Measurements from ENCODE around the gene RGS6. TPM values are rescaled to one million over a fixed set of nuclear protein-coding genes. Genes with fewer than 3 reads are reported as not detected.
A peak's percentile ranks its signal among the peaks of the same experiment; 100 is the strongest.

RGS6 gene
- total RNA-seq, 1 experiment from 2014 or later, result not detected

DNA sequence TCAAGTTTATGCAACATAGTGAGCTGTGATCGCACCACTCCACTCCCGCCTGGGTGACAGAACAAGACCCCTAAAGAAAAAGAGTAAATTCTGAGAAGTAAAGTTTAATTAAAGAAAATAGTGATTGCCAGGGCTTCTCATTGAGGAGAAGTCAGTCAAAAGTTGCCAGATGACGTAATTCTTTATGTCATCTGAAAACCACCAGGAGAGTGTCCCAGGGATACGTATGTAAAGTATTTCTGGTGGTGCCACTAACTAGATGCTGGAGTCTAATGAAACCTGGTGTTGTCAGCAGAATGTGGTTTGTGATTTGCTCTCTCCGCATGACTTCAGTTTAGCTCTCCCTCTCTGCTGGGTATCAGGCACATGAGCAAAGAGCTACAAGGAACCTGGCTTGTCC lies 569.2 kb downstream of the RGS6 start:
- DNase-seq (ENCODE audit: low spot score), result no peak

DNA sequence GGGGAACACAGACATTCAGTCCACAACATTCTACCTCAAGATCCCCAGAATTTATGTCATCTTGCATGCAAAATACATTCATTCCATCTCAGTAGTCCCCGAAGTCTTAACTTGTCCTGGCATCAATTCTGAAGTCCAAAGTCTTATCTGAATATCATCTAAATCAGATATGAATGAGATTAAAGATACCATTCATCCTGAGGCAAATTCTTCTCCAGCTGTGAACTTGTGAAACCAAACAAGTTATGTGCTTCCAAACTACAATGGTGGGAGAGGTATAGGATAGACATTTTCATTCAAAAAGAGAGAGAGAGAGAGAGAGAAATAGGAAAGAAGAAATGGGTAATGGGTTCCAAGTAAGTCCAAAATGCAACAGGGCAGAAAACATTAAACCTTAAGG lies 571.0 kb downstream of the RGS6 start:
- DNase-seq (ENCODE audit: low spot score), result no peak

DNA sequence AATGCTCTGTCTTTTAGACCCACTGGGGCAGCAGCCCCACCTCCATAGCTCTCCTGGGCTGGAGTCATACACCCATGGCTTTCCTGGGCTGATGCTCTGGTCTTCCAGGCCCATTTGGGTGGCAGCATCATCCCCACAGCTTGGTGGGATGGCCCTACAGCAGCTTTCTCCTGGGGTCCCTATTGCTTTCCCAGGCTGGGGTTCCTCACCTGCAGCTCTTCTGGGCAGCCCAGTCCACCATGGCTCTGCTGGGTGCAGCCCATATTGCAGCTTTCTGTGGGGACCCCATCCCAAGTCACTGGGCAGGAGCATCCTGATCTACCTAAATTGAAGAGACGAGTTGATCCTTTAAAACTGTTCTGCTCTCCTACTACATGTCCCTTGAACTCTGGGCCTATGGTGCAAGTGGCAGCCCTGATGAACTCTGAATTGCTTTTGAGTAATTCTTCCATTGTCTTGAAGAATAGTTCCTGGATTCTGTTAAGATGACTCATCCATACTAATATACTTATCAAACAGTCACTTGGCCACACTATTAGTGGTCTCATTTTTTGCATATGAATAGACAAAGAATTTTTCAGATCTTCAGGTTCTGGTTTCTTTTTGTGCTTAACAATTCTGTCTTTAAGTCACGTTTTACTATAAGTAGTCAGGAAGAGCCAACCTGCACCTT lies 571.6 kb downstream of the RGS6 start:
- no peak for DNase-seq (ENCODE audit: low spot score)

- no peak for DNase-seq (ENCODE audit: low spot score)
Measured at GRCh38 chr14:72510566-72510965, 578.3 kb downstream of the RGS6 start.

- DNase-seq (ENCODE audit: low spot score), result no peak
Measured at GRCh38 chr14:72512281-72512680, 580.1 kb downstream of the RGS6 start.

DNA sequence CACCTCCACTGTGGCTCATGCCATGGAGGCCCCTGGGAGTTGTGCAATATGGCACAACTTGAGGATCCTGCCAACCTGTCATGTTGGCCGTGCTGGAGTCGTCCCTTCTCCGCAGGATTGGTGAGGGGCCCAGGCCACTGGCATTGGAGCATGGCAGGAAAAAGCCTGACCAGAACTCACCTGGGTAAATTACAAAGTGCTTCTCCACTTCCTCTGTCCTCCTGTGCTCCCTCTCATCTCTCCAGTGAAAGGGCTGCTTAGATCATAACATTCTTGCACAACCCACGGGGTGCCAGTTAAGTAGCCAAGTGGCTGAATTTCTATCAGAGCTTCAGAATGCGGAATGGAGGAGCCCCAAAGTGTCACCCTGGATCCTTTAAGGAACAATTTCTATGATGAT lies 580.7 kb downstream of the RGS6 start:
- DNase-seq (ENCODE audit: low spot score), result no peak

DNA sequence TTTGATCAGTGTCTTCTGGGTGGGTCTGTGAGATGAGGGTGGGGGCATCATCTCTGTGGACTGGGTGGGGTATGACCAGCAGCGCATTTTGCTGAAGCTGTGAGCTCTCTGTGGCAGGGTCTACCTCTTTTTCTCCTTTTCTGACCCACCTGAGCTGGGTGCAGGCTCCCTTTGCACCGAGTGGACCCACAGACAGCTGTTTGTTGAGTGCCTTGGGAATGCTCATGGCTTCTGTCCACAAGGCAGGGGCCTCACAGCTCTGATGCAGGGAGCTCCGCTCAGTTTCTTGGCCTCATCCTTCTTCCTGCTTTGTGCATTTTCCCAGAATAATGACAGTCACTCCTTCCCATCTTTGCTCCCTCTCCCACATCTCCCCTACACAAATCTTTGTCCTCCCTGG lies 581.1 kb downstream of the RGS6 start:
- DNase-seq (ENCODE audit: low spot score), result no peak

GRCh38 chr14:72513965-72514659 lies 581.9 kb downstream of the RGS6 start:
- peak; percentile 52 for DNase-seq (ENCODE audit: low spot score)

GRCh38 chr14:72514660-72515025 lies 582.4 kb downstream of the RGS6 start:
- no peak for DNase-seq (ENCODE audit: low spot score)

DNA sequence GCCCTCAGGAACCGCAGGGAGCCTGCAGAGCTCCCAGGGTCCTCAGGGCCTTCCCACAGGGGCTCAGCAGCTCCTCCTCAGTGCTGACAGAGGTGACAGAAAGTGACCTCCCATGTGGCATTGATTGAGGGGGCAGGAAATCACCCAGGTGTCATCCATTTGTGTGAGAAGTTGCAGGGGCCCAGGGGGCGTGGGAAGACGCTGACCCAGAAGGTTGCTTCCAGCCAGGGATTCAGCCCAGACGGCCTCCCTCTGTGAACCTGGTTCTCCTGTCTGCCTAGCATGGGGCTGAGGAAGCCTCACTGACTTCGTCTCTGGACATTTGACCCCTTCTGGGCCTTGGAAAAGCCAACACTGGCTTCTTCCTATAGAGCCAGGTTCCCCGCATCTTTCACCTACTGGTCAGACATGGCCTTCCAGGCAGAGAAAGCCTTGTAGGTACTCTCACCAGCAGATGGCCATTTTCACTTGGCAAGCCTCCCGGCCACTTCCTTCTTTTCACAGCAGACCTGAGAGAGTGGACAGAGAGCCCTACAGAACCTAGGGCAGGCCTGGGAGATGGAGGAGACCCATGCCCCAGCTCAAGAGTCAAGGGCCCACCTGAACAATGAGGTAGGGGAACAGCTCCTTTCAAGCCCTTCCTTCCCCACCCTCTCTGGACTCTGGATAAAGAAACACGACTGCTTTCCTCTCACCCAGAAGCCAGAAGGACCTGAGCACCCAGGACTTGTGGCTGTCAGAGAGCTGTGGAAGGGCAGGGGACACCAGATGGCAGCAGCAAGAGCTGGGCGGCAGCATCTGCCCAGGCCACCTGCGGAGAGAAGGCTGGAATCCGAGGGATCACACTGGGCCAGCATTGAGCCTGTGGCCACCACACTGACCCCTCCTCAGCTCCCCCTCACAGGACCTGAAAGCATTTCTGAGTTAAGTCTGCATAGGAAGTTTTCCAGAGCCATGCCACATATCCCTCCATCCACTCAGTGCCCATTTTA lies 583.8 kb downstream of the RGS6 start:
- peak; percentile 46 for DNase-seq (ENCODE audit: low spot score)

GRCh38 chr14:72516936-72517700 lies 584.9 kb downstream of the RGS6 start:
- DNase-seq (ENCODE audit: low spot score), result peak; percentile 37

GRCh38 chr14:72517736-72518135 lies 585.5 kb downstream of the RGS6 start:
- DNase-seq (ENCODE audit: low spot score), result no peak

- no peak for DNase-seq (ENCODE audit: low spot score)
Measured at GRCh38 chr14:72518809-72519377, 586.7 kb downstream of the RGS6 start.

DNA sequence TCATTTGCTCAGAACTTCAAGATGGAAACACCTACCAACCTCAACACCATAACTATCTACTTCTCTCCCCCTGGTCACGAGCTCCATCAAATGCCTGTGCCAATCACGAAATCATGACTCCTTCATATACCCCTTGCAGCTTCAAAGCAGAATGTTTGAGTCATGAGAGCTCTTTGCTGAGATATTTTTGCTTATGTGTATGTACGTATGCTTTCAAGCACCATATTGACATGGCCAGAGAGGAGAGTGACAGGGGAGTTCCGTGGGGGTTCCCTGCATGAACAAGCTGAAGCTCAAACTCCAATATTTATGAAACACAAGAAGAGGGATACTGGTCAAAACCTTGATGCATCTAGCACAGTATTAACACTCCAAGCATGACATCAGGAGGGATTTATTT lies 587.3 kb downstream of the RGS6 start:
- DNase-seq (ENCODE audit: low spot score), result no peak

DNA sequence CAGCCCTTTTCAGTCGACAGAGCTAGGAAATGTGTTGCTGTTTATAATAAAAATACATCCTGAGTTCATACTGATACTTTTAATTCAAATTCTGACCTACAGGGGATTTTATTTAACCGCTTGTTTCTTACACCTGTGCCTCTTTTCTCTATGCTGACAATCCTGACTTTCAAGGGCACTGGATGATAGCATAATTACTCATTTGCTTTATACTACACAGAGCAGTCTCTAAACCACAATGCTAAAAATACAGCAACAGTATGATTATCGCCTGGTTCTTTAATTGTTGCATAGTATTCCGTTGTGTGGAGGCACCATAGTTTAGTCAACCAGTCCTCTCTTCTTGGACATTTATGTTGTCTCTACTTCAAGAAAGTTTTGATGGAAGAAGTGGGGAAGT lies 588.8 kb downstream of the RGS6 start:
- no peak for DNase-seq (ENCODE audit: low spot score)

- no peak for DNase-seq (ENCODE audit: low spot score)
Measured at GRCh38 chr14:72521968-72522741, 589.9 kb downstream of the RGS6 start.

DNA sequence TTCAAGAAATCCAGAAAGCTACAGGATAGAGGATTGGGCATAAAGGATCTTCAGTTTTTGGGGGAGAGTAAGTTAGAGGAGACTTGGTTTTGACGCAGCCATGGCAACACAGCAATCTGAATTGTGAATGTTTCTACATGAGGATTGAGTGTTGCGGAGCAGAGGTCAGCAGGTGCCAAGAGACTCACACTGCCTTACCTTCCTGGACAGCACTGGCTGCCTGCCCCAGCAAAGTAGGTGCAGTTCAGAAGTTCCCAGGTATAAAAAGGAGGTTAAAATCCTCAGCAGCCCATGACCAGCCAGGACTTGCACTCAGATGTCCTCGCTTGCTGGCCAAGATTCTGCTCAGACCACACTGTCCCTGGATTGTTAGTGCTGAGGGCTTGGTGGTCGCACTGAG lies 590.6 kb downstream of the RGS6 start:
- no peak for DNase-seq (ENCODE audit: low spot score)

GRCh38 chr14:72523424-72524294 lies 591.4 kb downstream of the RGS6 start:
- no peak for DNase-seq (ENCODE audit: low spot score)

- no peak for DNase-seq (ENCODE audit: low spot score)
Measured at GRCh38 chr14:72524295-72524629, 592.0 kb downstream of the RGS6 start.

Measured in A172 (cell line).